ENCODE results near the gene NOS2.
"Not testable (repeated sequence)": the region's sequence is repeated elsewhere in the genome, so short reads cannot be mapped to it uniquely, and the experiment has no call there.

Gene NOS2

DNA sequence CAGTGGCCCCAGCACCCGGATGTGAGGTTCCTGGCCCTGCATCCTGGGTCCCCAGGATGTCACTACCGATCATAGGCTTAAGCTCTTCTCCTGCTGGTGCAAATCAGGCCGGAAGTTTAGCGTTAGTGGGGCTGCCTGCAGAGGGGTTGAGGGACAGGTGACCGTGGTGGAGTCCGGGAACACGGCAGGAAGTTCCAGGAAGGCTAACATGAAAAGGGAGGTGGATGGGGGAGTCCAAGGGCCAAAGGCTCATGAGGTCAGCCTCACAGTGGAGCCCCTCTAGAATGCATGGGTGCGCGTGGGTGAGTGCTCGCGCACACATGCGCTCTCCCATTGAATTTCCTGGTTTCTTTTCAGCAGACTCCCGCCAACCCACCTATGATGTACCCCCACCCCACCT is 46.6 kb downstream of the NOS2 start:
- DNase-seq, result not testable (repeated sequence)

DNA sequence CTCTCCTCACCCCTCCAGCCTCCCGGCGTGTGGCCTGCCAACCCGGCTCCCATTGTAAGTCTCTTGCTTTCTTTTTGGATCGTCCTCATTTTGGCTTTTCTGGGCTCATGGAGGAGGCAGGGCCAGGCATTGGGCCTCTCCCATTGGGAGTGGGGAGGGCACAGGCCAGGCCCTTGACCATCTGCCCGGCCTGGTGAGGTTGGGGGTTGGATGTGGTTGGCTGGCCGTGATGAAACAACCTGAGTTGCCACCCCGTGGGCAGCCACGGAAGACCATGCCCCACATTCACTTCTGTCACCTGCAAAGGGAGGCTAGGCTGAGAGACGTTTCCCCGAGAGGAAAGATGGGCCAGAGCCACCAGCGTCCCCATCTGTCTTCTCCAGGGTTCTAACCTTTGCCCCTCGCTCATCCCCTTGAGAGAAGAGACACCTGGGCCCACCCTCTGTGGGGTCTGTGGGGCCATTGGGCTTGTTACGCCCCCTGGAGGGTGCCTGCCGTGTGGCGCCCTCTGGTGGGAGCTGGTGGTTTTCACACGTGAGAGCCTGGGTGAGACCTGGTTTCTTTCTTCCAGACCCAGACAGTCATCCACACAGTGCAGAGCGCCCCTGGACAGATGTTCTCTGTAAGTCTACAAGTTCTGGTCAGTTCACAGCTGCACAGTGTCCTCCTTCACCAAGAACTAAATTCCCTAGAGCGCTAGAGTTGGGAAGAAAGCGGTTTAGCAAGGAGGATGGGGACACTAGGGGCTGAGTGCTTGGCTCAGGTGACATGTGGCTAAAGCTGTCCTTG is 47.3 kb downstream of the NOS2 start:
- not testable (repeated sequence) for DNase-seq

DNA sequence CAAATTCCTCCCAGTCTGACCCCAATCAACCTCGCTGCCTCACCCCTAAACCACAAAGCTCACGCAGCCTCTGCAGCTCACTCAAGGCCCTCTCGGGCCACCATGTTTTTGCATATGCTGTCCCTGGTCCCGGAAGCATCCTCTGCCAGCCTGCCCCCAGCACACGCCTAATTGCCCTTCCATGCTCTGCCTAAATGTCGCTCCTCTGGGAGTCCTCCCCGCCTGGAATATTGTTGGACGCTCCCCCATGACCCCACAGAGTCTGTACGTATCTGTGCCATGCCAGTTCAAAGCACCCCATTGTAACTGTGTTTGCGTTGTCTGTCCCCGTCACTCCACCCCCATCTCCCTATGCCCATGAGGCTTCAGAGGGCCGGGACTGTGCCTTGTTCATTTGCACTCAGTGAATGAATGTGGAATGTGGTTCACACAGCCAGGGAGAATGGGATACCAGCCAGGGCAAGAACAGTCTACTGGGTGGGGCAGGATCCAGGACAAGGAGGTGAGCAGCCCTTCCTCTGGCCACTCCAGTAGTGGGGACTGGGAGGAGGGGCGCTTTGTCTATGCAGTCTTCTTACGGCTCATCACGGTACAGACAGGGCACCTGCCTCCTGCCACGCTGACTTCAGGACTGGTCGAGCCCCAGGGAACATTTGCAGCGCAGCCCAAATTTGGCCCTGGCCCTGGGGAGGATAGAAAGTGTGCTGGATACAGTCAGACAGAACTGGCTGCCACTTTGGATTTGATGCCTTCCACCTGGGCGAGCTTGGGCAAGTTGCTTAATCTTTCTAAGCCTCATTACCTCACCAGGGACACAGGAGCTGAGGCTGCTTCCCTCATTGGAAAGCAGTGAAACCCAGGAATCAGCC is 48.5 kb downstream of the NOS2 start:
- no peak for DNase-seq

DNA sequence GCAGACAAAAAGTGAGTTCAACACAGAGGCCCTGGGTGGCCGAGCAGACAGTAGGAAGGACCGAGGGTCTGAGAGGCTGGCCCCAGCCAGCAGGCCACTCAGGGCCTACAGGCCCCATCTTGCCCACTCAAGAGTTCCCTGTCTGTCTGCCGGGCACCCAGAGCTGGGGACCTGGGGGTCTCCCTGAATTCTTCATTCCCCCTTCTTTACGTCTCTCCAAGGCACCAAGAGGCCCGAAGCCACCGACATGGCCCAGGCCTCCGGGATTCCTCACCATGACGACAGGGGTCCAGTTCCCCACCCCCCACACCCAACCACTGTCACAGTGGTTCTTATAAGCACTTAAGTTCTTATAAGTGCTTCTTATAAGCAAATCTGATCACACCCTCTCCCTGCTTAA is 49.2 kb downstream of the NOS2 start:
- DNase-seq, result no peak

DNA sequence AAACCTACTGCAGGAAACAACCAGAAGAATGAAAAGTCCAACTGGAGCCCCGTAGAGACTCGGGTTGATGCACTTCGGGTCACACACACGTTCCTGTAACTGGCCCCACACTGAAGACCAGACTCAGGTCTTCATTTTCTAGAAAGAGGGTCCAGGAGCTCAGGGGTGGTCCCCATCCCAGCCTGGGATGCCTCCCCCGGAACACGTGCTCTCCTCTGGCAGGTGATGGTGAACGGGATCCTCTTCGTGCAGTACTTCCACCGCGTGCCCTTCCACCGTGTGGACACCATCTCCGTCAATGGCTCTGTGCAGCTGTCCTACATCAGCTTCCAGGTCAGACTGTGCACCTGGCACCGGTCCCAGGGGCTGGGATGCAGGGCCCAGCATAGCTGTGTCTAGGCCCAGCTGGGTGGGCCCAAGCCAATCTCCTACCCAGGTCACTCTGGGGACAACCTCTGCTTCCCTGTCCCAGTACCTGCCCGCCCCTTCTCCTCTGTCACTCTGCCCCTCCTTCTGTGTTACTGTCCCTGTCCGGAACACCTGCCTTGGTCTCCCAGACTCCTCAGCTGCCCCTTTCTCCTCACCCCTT is 50.7 kb downstream of the NOS2 start:
- DNase-seq, result not testable (repeated sequence)

DNA sequence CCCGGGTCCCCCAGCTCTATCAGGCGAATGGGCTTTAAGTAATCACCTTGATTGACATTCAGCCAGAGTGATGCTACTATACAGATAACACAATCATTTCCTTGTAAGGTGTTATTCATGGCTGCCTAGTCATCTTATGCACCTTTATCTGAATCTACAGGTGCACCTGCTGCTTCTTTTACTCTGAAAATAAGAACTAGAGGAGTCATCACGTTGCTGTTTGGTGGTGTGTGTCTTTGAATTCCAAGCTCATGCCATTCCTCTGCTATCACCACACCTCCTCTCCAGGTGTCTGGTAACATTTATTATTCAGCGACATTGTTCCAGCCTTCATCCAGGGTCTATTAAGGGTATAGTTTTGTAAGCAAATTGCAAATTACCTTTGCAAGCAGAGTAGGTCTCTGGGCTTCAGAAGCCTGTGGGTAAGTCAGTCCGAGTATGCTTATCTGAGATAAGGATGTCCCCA is 51.9 kb downstream of the NOS2 start:
- DNase-seq, result no peak

DNA sequence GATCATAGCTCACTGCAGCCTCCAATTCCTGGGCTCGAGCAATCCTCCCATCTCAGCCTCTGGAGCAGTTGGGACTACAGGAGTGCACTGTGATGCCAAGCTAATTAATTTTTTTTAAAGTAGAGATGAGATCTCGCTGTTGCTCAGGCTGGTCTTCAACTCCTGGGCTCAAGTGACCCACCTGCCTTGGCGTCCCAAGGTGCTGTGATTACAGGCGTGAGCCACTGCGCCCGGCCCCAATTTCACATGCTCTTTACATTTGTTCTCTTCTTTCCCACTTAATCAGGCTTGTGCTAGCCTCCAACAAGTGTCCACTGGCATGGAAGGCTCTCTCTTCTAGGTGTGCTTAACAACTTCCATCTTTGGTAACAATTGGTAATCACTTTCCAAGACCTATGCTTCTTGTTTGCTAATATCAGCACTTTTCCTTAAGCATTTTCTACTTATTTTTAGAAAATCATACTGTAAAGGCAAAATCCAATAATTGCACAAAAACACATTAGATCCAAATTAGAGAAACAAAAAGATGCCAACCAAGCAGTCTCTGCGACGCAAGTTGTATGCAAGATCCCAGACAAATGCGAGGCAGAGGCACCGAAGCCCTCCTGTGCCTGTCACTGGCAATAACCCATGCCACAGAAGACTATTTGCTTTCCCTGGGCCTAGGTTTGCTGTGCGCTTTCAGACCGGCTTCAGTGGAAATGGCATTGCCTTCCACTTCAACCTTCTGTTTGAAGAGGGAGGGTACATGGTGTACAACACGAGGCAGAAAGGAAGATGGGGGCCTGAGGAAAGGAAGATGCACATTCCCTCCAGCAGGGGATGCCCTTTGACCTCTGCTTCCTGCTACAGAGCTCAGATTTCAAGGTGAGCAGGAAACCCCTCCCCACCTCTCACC is 52.6 kb downstream of the NOS2 start:
- no peak for DNase-seq

DNA sequence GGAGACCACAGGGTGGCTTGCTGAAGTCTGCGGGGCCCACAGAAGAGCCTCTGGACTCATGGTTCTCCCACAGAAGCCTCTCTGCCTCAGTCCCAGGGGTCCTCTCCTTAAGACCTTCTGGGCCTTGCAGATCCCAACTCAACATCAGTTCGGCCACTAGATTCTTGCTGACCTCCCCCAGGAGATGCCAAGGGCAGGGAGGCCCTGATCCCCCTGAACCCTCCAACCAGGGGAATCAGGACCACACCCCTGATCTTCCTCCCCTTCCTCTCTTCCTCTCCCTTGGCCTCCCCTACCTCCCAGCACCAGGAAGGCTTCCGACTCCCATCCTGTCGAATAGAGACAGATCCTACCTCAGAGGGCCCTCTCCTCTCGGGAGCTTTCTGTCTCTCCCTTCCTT is 53.4 kb downstream of the NOS2 start:
- DNase-seq, result no peak

DNA sequence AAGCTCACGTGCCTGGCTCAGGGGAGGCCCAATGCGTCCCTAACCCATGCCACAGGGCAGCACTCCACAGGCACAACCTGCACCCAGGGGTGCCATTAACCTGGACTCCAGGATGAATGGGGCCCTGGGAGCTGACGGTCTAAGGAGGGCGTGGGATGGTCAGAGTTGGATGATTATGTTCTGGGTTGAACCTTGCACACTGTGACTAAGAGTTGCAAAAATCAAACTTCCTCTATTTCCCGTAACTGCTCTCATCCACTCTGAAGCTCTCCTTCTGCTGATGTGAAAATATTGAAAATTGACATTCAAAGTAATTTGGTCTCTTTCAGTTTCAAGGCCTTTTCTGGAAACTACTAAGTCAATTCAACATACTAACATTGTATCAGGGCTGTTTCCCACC is 54.0 kb downstream of the NOS2 start:
- DNase-seq, result not testable (repeated sequence)

DNA sequence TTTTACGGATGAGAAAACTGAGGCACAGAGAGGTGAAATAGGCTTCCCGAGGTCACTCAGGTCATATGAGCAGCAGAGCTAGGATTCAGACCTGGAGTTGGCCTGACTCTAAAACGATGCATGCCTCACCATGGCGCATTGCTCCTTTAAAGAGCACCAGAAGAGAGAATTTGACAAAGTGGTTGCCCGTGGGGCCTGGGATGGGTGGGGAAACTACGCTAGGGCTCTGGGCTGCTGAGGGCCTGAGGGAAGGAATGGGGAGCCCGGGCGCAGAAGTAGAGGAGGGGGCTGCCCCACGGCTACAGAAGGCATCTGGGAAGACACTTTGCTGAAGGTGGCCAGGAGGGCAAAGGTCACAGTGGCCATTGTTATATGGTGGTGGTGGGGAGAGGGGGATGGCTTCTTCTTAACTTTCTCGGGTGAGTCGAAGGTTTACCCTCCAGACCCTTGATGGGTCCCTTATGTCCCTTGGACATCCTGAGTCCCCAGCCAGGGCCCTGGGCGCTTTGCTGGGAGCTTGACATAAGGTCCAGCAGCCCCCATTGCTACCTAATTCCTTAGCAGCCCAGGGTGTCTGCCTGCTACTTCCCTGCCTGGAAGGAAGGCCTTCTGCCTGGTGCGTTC is 55.0 kb downstream of the NOS2 start:
- DNase-seq, result not testable (repeated sequence)

DNA sequence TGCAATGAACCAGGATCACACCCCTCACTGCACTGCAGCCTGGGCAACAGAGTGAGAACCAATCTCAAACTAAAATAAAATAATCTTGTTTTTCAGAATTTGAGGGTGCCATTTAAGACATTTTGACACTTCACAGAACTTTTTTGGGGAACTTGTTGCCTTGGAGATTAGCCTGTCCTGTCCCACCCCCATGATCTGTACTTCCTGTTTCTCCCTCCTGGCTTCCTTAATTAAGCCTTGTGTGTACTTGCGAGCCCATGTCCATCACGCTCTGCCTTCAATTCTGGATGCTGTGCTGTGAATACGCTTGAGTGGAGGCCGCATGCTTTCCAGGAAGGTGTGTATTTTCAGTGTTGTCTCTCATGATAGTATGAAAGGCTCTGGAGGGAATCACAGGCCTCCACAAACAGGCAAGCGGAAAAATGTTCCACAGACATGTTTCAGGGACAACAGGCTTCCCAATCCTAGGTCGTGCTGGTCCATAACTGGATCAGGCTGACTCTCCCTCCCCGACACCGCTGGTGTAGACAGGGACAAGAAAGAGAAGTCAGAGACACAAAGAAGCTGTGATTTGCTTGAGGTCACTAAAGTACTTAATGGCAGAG is 56.9 kb downstream of the NOS2 start:
- DNase-seq, result no peak

DNA sequence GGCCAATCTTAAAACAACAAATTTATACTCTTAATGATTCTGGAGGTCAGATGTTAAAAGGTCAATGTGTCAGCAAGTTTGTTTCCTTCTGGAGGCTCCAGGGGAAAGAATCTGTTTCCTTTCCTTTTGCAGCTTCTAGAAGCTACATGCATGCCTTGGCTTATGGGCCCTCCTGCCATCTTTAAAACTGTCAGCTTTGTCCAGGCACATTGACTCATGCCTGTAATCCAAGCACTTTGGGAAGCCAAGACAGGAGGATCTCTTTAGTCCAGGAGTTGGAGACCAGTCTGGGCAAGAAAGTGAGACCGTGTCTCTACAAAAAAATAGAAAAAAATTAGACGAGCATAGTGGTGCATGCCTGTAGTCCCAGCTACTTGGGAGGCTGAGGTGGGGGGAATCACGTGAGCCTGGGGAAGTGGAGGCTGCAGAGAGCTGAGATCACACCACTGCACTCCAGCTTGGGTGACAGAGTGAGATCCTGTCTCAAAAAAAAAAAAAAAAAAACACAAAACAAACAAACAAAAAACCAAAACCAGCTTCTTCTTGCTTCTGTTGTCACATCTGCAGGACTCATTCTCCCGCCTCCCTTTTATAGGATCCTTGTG is 58.3 kb downstream of the NOS2 start:
- no peak for DNase-seq

DNA sequence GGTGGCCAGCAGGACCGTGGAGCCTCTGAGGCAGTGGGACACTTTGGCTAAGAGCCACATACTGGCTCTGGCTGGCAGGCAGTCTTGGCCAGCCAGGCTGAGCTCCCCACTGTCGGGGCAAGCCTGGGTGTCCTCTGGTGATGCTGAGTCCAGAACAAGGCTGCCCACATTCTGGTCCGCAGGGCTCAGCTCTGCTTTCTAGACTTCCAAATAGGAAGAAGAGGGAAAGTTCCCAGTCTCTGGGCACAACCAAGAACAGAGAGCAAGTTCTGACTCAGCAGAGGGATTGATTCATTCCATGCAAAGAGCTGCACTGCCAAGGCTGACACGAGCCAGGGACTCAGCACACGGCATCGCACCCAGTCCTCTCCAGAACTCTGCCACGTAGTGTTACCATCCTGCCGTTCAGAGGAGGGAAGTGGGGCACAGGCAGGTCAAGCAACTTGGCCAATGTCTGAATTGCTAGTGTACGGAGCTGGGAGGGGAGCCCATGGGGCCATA is 58.9 kb downstream of the NOS2 start:
- DNase-seq, result no peak

DNA sequence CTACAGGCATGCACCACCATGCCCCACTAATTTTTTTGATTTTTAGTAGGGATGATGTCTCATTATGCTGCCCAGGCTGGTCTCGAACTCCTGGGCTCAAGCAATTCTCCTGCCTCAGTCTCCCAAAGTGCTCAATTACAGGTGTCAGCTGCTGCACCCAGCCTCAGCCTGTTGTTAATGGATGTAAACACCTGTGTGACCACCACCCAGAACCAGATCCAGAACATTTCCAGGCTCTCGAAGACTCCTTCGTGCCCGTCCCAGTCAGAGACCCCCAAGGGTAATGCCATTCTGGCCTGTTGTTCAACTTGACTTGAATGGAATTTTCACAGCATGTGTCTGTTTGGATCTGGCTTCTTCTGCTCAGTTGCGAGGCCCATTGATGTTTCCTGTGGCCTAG is 59.8 kb downstream of the NOS2 start:
- not testable (repeated sequence) for DNase-seq

DNA sequence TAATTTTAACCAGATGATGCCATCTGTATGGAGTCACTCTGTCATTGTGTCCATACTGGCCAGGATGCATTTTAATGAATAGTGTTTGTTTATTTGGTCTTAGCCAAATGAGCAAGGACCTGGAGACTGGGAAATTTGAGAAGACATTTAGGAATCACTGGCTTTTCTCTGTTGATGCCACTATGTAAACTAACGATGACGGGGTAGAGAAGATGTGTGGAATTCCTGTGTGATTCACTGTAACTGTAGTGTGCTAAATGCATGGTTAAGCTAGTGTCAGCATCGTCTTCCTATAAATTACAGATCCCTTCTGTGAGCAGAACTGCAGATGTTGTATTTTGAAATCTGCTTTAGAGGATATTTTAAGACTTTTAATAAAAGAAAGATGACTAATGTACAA is 66.6 kb downstream of the NOS2 start:
- DNase-seq, result no peak

DNA sequence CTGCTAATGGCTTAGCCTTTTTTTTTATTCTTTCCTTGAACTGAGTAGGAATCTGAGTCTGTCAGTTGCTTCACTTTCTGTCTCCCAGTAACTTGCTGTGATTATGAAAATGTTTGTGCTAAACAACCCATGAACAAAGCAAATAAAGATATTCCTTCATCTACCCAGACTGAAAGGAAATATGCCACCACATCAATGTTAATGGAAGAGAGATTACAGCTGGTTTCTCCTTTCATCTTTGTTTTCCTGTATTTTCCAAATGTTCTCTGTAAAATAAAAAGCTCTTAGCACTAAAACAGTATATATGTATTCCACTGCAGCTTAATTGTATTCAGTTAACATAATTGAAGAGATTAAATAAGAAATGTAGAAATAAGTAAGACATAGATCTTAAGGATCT is 67.6 kb downstream of the NOS2 start:
- DNase-seq, result not testable (repeated sequence)

DNA sequence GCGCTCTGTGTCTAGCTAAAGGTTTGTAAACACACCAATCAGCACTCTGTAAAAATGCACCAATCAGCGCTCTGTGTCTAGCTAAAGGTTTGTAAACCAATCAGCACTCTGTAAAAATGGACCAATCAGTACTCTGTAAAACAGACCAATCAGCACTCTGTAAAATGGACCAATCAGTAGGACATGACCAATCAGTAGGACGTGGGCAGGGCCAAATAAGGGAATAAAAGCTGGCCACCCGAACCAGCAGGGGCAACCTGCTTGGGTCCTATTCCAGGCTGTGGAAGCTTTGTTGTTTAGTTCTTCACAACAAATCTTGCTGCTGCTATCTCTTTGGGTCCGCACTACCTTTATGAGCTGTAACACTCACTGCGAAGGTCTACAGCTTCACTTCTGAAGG is 74.3 kb downstream of the NOS2 start:
- not testable (repeated sequence) for DNase-seq

DNA sequence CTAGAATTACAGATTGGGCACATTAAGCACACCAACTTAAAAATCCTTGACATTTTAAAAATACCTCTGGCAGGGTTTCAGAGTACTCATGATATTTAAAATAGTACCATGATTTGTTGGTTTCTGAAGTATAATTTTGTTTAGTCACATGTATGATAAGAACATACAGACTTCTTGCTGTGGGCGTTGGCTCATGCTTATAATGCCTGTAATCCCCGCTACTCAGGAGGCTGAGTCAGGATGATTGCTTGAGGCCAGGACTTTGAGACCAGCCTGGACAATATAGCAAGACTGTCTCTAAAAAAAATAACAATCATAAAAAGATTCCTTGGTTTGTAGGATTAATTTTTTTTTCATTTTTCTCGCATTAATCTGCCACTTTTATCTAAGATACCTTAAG is 78.5 kb downstream of the NOS2 start:
- DNase-seq, result no peak

Data from NCI-H1694 (cell line).